GM18870 (cell line): ENCODE data around the gene C22orf23.

Experiments used
- ATAC-seq: cut with Tn5 transposase; IDR thresholded peaks from one replicate; pipeline ENCODE4 v1.9.1; 2021; ENCODE audit warnings: moderate library complexity; ENCODE audit not compliant: unreplicated experiment

The C22orf23 gene

DNA sequence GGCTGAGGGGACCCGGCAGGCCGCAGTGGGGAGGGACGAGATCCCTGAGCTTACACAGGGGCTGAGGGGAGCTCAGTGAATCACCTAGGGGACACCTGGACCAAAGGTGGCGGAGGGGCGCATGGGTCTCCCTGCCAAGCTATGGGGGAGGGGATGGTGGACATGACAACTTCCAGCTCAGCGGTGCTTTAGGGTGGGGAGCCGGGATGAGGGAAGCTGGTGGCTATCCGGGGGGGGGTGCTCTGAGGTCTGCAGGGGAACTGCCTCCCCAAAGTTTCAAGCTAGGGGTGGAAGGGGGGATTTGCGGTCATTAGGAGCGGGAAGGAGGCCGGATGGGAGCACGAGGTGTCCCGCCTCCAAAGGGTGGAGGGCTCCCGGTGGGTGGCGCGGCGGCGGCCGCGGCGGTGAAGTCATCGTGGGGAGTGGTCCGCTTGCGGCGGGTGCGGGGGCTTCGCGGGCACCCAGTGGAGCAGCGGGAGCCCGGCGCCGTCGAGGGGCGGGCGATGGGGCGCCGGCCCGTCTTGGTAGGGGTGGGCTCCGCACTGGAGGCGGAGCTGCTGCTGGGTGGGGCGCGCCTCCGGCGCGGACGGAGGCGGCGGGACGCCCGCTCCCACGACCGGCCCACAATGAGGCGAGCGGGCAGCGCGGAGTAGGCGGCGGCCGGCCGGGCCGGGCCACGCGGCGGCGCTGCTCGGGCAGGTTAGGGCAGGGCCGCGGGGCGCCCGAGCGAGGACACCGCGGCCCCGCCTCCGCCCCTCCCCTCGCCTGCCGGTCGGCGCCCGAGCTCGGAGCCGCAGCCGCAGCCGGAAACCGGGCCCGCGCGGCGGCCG lies 47.7 kb downstream of the C22orf23 start, which contains the start of gene MICALL1:
Gene MICALL1, plus strand, starts transcription at position 764 of the 830 bp plus-strand sequence. CDS start 126 bp downstream, outside the sequence.
- ATAC-seq, result no peak

DNA sequence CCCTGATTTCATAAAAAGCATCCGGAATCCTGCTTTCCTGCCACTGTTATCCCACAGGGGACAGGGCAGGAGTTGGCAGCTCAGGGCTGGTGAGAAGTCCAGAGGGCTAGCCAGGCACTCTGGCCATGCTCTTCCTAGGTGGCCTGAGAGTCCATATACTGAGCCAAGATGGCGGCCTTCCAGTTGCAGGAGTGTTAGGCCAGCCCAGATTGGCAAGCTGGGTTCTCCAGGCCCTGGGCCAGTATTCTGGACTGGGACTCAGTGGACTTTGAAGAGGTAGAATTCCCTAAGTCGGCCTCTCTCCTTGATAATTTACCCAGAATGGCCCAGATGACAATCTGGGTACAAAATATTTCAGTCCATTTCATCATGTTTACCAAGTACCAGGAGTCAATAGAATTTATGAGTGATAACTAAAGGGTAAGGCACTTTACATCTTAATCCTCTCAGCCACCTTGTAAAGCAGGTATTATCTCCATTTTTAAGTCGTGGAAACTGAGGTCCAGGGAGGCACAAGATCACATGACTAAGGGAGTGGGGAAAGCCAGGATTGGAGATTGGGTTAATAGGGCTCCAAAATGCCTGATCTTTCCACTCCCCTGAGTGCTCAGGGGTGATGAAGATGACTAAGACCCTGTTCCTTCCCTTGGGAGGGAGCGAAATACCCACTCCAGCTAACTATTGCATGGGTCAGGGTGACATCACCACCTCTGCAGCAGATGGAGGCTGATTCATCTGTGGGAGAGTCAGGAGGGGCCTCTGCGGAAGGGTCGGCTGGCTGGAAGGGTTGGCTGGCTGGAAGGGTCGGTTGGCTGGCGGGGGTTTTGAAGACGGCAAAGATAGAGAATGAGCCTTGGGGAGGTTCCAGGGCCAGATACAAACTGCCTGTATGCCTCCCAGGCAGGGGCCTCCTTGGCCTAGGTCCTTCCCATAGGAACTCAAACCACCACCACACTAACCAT lies 48.5 kb downstream of the C22orf23 start:
- no peak for ATAC-seq

DNA sequence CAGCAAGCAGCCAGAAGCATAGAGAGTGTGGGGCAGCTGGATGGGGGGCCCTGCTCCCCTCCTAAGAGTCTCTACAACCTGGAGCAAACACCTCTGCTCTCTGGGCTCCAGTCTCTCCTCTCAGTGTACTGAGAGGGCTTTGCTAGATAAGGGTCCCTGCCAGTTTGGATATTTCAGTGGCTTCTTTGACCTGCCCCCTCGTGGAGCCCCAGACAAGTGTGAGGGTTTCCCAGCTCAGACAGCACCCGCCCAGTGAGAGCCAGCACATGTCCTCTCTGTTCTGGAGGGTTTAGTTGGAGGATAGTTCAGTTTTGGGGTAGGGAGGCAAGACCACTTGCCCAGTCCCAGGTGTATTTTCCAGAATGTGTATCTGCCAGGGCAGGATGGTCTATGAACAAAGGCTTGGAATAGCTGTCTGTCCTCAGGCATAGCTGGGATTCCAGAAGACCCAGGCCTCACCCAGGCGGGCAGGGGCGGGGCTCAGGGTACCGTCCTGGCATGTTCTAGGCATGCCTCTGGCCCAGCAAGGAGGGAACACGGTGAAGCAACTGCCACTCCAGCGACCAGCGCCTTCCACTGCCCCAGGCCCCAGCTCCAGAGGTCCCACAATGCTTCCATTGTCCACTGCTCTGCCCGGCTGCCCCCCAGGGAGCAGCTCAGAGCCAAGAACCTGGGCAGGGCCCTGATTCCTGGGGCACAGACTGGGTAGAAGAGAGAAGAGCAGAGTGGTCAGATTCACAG lies 54.8 kb downstream of the C22orf23 start:
- ATAC-seq, result no peak

DNA sequence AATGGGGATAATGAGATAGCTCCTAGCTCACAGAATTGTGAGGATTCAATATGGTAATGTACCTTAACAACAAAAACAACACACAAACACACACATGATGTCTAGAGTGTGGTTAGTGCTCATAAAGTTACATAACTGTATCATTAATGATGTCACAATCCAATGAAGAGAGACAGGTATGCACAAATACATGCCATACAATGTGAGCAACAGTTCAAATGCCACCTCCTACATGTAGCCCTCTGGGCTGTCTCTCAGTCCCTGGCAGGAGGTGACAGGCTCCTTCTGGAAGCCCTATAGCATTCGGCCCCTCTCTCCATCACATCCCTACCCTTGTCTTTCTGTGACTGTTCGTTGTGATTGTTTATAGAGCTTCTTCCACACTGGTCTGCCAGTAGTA lies 55.6 kb downstream of the C22orf23 start:
- ATAC-seq, result no peak

DNA sequence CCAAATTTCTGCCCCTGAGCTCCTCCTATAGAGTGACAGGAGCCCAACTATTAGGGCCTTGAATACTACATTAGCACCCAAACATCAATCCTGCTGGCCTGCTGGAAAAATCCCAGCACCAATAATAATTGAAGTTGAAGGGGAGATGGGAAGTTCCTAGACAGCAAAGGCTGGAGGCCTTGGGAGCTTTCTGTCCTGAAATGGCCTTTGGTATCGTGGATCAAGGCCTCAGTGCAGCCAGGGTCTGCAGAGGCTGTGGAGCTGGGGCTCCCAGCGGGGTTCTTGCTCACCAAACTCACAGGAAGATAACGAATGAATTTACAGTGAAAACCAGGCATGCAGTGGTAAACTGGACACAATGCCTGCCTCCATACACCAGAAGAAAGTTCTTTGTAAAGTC lies 56.5 kb downstream of the C22orf23 start:
- ATAC-seq, result no peak

DNA sequence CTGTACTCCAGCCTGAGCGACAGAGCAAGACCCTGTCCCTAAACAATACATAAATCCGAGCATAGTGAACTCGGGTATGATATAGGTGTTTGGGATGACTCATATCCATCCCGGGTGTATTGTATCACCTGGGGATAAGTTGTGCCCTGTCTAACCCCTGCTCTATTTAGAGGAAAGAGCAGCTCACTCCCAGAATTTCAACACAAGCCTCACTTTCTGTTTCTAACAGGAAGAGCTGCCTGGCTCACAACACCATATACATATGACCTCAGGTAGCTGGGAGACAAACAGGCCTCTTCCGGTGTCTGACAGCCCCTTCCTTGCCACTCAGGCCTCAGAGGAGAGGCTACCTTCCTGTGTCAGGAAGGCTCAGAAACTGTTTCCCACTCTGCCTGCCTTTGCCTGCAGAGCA lies 57.2 kb downstream of the C22orf23 start:
- peak; percentile 61 for ATAC-seq

DNA sequence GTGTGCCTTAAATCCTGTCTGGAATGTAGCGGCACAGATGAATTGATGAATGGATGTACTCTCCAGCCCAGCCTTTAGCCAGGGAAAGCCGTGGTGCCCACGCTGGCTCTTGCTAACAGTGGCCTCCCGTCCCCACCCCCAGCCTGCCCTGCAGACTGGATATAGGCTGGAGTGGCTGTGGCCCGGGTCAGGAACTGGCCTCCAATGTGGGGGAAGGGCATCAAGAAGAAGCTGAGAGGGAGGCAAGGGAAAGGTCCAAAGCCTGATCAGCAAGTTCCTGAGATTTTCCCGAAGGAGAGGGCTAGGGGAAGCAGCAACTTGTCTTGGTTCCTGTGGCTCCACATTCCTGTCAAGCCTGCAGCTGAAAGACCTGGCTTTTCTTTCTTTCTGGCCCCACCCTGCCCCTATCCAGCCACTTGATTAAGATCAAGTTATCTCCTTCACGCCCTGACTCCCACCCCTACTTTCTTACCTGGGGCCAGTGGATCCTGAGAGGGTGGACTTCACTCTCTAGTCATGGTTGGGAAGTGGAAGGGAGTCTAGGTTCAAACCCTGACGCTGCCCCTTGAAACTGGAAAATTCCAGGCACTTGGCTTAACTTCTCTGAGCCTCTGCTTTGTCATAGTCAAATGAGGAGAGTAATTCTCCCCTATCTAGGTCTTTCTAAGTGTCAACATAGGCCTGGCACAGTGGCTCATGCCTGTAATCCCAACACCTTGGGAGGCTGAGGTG lies 58.3 kb downstream of the C22orf23 start:
- ATAC-seq, result no peak

- no peak for ATAC-seq
Observed at GRCh38 chr22:37893583-37893983, 59.8 kb downstream of the C22orf23 start.
